H1 (cell line): ENCODE data around the gene AMBP. TPM values are rescaled to one million over a fixed set of nuclear protein-coding genes. Genes with fewer than 3 reads are reported as not detected.

Experiments
- CTCF ChIA-PET: fragments of 300-600 bp; sonication (Branson Sonifier 250); formaldehyde crosslinking; loops from one replicate; lab custom pipeline; 2021; ENCODE audit not compliant: partially characterized antibody; lab: Charles Lee
- POLR2A ChIA-PET: fragments of 300-600 bp; sonication (Branson Sonifier 250); formaldehyde crosslinking; loops from one replicate; lab custom pipeline; 2021; ENCODE audit warnings: inconsistent platforms; ENCODE audit not compliant: partially characterized antibody; lab: Charles Lee
- DNase-seq, 2 experiments: peaks; one replicate each; pipeline versions ENCODE4 v3.0.0 to v3.0.0-alpha.2; 2010 to 2022; ENCODE audit warnings: low spot score in 2 of 2, low read depth in 1 of 2, mixed read lengths in 1 of 2
- FAIRE-seq: peaks from 2 replicates; lab custom pipeline; 2011; peaks lifted over from hg19 to GRCh38; lab: Jason Lieb, UNC
- H2AFZ ChIP-seq: 2 replicates; pipeline ENCODE4 v1.8.1; 2012; ENCODE audit warnings: low read length, inconsistent platforms
- H2AK5ac ChIP-seq: 2 replicates; pipeline ENCODE4 v1.6.1; 2013; ENCODE audit warnings: low read depth, low read length
- H2BK120ac ChIP-seq: replicated peaks from 2 replicates; pipeline ENCODE3; 2013; ENCODE audit warnings: low read depth, low read length, inconsistent platforms
- H2BK12ac ChIP-seq: 2 replicates; pipeline ENCODE4 v1.6.1; 2013; ENCODE audit warnings: low read depth, low read length
- H2BK15ac ChIP-seq: 2 replicates; pipeline ENCODE4 v1.6.1; 2013; ENCODE audit warnings: low read length
- H2BK20ac ChIP-seq: 2 replicates; pipeline ENCODE4 v1.6.1; 2013; ENCODE audit warnings: low read length
- H2BK5ac ChIP-seq: 2 replicates; pipeline ENCODE4 v1.6.1; 2013; ENCODE audit warnings: low read depth, low read length
- H3K14ac ChIP-seq: 2 replicates; pipeline ENCODE4 v1.6.1; 2013; ENCODE audit warnings: inconsistent platforms; ENCODE audit not compliant: insufficient read length
- H3K18ac ChIP-seq: 2 replicates; pipeline ENCODE4 v1.6.1; 2013; ENCODE audit warnings: low read length; ENCODE audit errors: extremely low read depth
- H3K23ac ChIP-seq: 2 replicates; pipeline ENCODE4 v1.6.1; 2013; ENCODE audit warnings: inconsistent platforms; ENCODE audit not compliant: insufficient read length
- H3K23me2 ChIP-seq: 2 replicates; pipeline ENCODE4 v1.6.1; 2013; ENCODE audit warnings: low read depth, low read length
- H3K27ac ChIP-seq: 2 replicates; pipeline ENCODE4 v1.6.1; 2011; ENCODE audit warnings: low read depth, low read length, inconsistent platforms
- H3K27me3 ChIP-seq, 4 experiments: replicated peaks in 1 of 4; 1 replicate in 1 of 4; 2 replicates in 3 of 4; pipeline versions ENCODE4 v1.6.1 to v1.8.1; 2011 to 2013; ENCODE audit warnings: low read length in 3 of 4, mild to moderate bottlenecking in 3 of 4, inconsistent platforms in 2 of 4, mixed read lengths in 2 of 4, moderate library complexity in 1 of 4; ENCODE audit not compliant: control insufficient read depth in 3 of 4, insufficient read depth in 3 of 4; ENCODE audit errors: extremely low read depth in 1 of 4
- H3K36me3 ChIP-seq, 4 experiments: 2 replicates each; pipeline versions ENCODE4 v1.6.1 to v1.8.1; 2011 to 2013; ENCODE audit warnings: mild to moderate bottlenecking in 4 of 4, low read length in 3 of 4, moderate library complexity in 2 of 4, control low read depth in 1 of 4, inconsistent platforms in 1 of 4; ENCODE audit not compliant: insufficient read depth in 4 of 4, control insufficient read depth in 2 of 4
- H3K4ac ChIP-seq: replicated peaks from 2 replicates; pipeline ENCODE3; 2013; ENCODE audit warnings: low read length, low read depth, mixed read lengths, inconsistent platforms; ENCODE audit not compliant: insufficient read length
- H3K4me1 ChIP-seq, 4 experiments: replicated peaks in 1 of 4; 1 replicate in 1 of 4; 2 replicates in 3 of 4; pipeline versions ENCODE4 v1.6.1 to v1.8.1; 2011 to 2013; ENCODE audit warnings: low read length in 3 of 4, inconsistent platforms in 2 of 4, mixed read lengths in 1 of 4; ENCODE audit not compliant: insufficient read depth in 4 of 4, control insufficient read depth in 3 of 4
- H3K4me2 ChIP-seq, 2 experiments: 2 replicates each; pipeline versions ENCODE4 v1.6.1 to v1.8.1; 2011 to 2013; ENCODE audit warnings: low read depth in 2 of 2, low read length in 2 of 2, control low read depth in 1 of 2, inconsistent platforms in 1 of 2, mild to moderate bottlenecking in 1 of 2; ENCODE audit not compliant: insufficient read depth in 1 of 2
- H3K4me3 ChIP-seq, 4 experiments: fragments of 200-600, 300-600 bp in 1 of 4; sonication (generic), shearing (Covaris generic), sonication (Bioruptor Twin) in 1 of 4; 2 replicates each; pipeline versions ENCODE4 v1.5.1 to v1.8.1; 2011 to 2016; ENCODE audit warnings: low read length in 4 of 4, low read depth in 3 of 4, control low read depth in 2 of 4, inconsistent platforms in 2 of 4, mild to moderate bottlenecking in 2 of 4, mixed read lengths in 1 of 4, moderate library complexity in 1 of 4; ENCODE audit not compliant: insufficient read depth in 2 of 4; ENCODE audit errors: extremely low read depth in 1 of 4
- H3K56ac ChIP-seq: replicated peaks from 2 replicates; pipeline ENCODE3; 2013; ENCODE audit warnings: low read depth, mild to moderate bottlenecking, mixed read lengths, low read length, inconsistent platforms; ENCODE audit not compliant: insufficient read length
- H3K79me1 ChIP-seq: 2 replicates; pipeline ENCODE4 v1.6.1; 2013; ENCODE audit warnings: low read depth, low read length, control low read depth
- H3K79me2 ChIP-seq, 2 experiments: 2 replicates each; pipeline versions ENCODE4 v1.6.1 to v1.8.1; 2012 to 2013; ENCODE audit warnings: low read length in 2 of 2, mild to moderate bottlenecking in 2 of 2, inconsistent platforms in 1 of 2; ENCODE audit not compliant: insufficient read depth in 2 of 2, control insufficient read depth in 1 of 2
- H3K9ac ChIP-seq, 4 experiments: replicated peaks in 1 of 4; 1 replicate in 1 of 4; 2 replicates in 3 of 4; pipeline versions ENCODE4 v1.6.1 to v1.8.1; 2011 to 2013; ENCODE audit warnings: low read depth in 3 of 4, low read length in 3 of 4, control low read depth in 2 of 4, mild to moderate bottlenecking in 2 of 4, moderate library complexity in 2 of 4, inconsistent platforms in 1 of 4; ENCODE audit errors: extremely low read depth in 1 of 4
- H3K9me3 ChIP-seq, 2 experiments: 2 replicates each; pipeline versions ENCODE4 v1.6.1 to v1.8.1; 2012 to 2013; ENCODE audit warnings: mild to moderate bottlenecking in 2 of 2, moderate library complexity in 2 of 2, control low read depth in 1 of 2, inconsistent platforms in 1 of 2, low read depth in 1 of 2, low read length in 1 of 2, mixed read lengths in 1 of 2; ENCODE audit not compliant: insufficient read depth in 2 of 2
- H4K20me1 ChIP-seq, 2 experiments: replicated peaks in 1 of 2; 2 replicates each; pipeline versions ENCODE3 to v1.8.1; 2011 to 2013; ENCODE audit warnings: inconsistent platforms in 2 of 2, low read length in 2 of 2, mild to moderate bottlenecking in 1 of 2; ENCODE audit not compliant: insufficient read depth in 2 of 2, control insufficient read depth in 1 of 2
- H4K5ac ChIP-seq: 2 replicates; pipeline ENCODE4 v1.6.1; 2013; ENCODE audit warnings: low read length, low read depth, mixed read lengths, inconsistent platforms; ENCODE audit not compliant: insufficient read length
- H4K8ac ChIP-seq: 2 replicates; pipeline ENCODE4 v1.8.0; 2013; ENCODE audit warnings: mild to moderate bottlenecking, moderate library complexity, low read length, inconsistent platforms; ENCODE audit not compliant: insufficient read depth; ENCODE audit errors: extremely low read depth
- H4K91ac ChIP-seq: replicated peaks from 2 replicates; pipeline ENCODE3; 2013; ENCODE audit warnings: low read length, mixed read lengths, inconsistent platforms; ENCODE audit not compliant: insufficient read length
- SP2 ChIP-seq: IDR thresholded peaks from 2 replicates; pipeline ENCODE4 v1.6.1; 2012; ENCODE audit warnings: mild to moderate bottlenecking, low read length, inconsistent platforms
- WGBS, 2 experiments: shearing (Covaris generic) in 1 of 2; methylation state at CpG; one replicate each; pipeline versions ENCODE4 v1.1.6 to v1.1.7; 2013 to 2015; ENCODE audit warnings: low lambda C conversion rate in 2 of 2, mixed read lengths in 2 of 2, inconsistent platforms in 1 of 2, low coverage in 1 of 2, missing lambda C conversion rate in 1 of 2; ENCODE audit not compliant: insufficient replicate concordance in 2 of 2, insufficient coverage in 1 of 2, insufficient read length in 1 of 2; ENCODE audit errors: extremely low coverage in 1 of 2, missing lambda C conversion rate in 1 of 2; 5-methylcytosine and 5-hydroxymethylcytosine counted together
- polyA plus RNA-seq, 7 experiments: library from polyadenylated mRNA; depleted of rRNA in 3 of 7; stranded (reverse) in 5 of 7; unstranded in 2 of 7; fragments of >200 nt in 5 of 7; fragments of 200-250 nt in 2 of 7; gene quantifications; 1 replicate in 5 of 7; 2 replicates in 1 of 7; 4 replicates in 1 of 7; pipeline versions ENCODE4 v1.2.1 to v1.2.3, GENCODE V29; 2011 to 2013; ENCODE audit warnings: missing spikeins in 2 of 7, mixed read lengths in 2 of 7
- total RNA-seq: library from RNA; stranded (reverse); fragmentation: NEBNext Ultra II Directional; extraction: Animal tissue kit (Norgen Biotek cat#: 25700); gene quantifications from 2 replicates; pipeline ENCODE4 v1.2.1, GENCODE V29; 2021

Gene AMBP
- total and polyA plus RNA-seq, 2 of the 8 experiments (the other 6 are each of a cell fraction or from before 2014, with no cell fraction given) = 3.0 to 4.0 TPM

- TF ChIP-seq SP2 = no peak
- Histone ChIP-seq H3K4me3 (no peak overlapping the region), H2AFZ (no peak overlapping the region), H4K20me1 (no peaks in the 10 kb centered on the region), H2BK5ac (no peak overlapping the region), H3K4me1 (no peaks in the 10 kb centered on the region), H3K36me3 (no peaks in the 10 kb centered on the region), H3K9ac (no peak overlapping the region), H3K27ac (no peak overlapping the region), H3K4me2 (no peak overlapping the region), H2BK12ac (no peak overlapping the region), H2BK20ac (no peak overlapping the region), H3K27me3 (no peaks in the 10 kb centered on the region), H3K14ac (no peak overlapping the region), H2BK120ac (no peak overlapping the region), H3K79me1 (no peaks in the 10 kb centered on the region), H3K23ac (no peak overlapping the region), H3K56ac (no peak overlapping the region), H3K23me2 (no peaks in the 10 kb centered on the region), H3K9me3 (no peaks in the 10 kb centered on the region), H4K91ac (no peak overlapping the region), H4K8ac (no peak overlapping the region), H4K5ac (no peak overlapping the region), H2BK15ac (no peak overlapping the region), H3K18ac (no peak overlapping the region), H2AK5ac (no peak overlapping the region), H3K79me2 (no peaks in the 10 kb centered on the region), H3K4ac (no peak overlapping the region)
- no peak for DNase-seq
- WGBS, 2 experiments = 89% methylated on average over 8 of the region's 8 CpGs; no CpG with 5 or more reads in 1 of the 2 experiments
- ChIA-PET CTCF (interaction anchor here (0.7 to 2.5 kb wide), 8 partner anchors 8 to 322 kb away, joined by 3 to 9 read pairs (median 4); partner anchors contain the start of gene AMBP), POLR2A (interaction anchor here (1.0 kb wide), 1 partner anchor 15 kb away, joined by 3 read pairs; no protein-coding TSS in a partner anchor)
- no peak for FAIRE-seq
Observed at GRCh38 chr9:114059047-114059803, 18.9 kb downstream of the AMBP start.
